GM12878 (cell line): Measurements from ENCODE around the gene FXYD4. TPM values are rescaled to one million over a fixed set of nuclear protein-coding genes. Genes with fewer than 3 reads are reported as not detected.

Experiments used
- BACH1 ChIP-seq: fragments of 450-650 bp; IDR thresholded peaks from 2 replicates; pipeline ENCODE4 v1.6.1; 2017; ENCODE audit warnings: mild to moderate bottlenecking, borderline replicate concordance
- EGR1 ChIP-seq, 2 experiments: IDR thresholded peaks; 1 replicate in 1 of 2; 2 replicates in 1 of 2; pipeline ENCODE4 v1.6.1; 2011 to 2012; ENCODE audit warnings: low read depth in 2 of 2, low read length in 2 of 2, borderline replicate concordance in 1 of 2, mild to moderate bottlenecking in 1 of 2, moderate library complexity in 1 of 2
- NR2F1 ChIP-seq: fragments of 450-650 bp; conservative IDR thresholded peaks from 2 replicates; pipeline ENCODE4 v1.6.1; 2017; ENCODE audit warnings: mild to moderate bottlenecking
- NRF1 ChIP-seq: conservative IDR thresholded peaks from 2 replicates; pipeline ENCODE4 v1.6.1; 2011; ENCODE audit warnings: mild to moderate bottlenecking, low read depth, low read length, improper control_type of control experiment
- POLR2A ChIP-seq: IDR thresholded peaks from 2 replicates; pipeline ENCODE4 v1.6.1; 2011; ENCODE audit warnings: low read depth, mild to moderate bottlenecking, low read length
- STAT3 ChIP-seq: IDR thresholded peaks from 2 replicates; pipeline ENCODE4 v1.6.1; 2011; ENCODE audit warnings: low read depth, low read length, improper control_type of control experiment
- ZNF687 ChIP-seq: fragments of 450-650 bp; IDR thresholded peaks from 2 replicates; pipeline ENCODE4 v1.6.1; 2017; ENCODE audit warnings: mild to moderate bottlenecking, moderate library complexity
- polyA plus RNA-seq, 11 experiments: library from polyadenylated mRNA; depleted of rRNA in 4 of 11; unstranded in 6 of 11; stranded (reverse) in 5 of 11; fragments of >200 nt; fragmentation: Nextera tagmentation in 4 of 11; fragmentation: Illumina TruSeq in 1 of 11; extraction: Ambion mirVana in 4 of 11; extraction: Trizol in 1 of 11; gene quantifications; 1 replicate in 1 of 11; 2 replicates in 10 of 11; pipeline versions ENCODE4 v1.2.1 to v1.2.3, GENCODE V29; 2011 to 2016; ENCODE audit warnings: inconsistent platforms in 2 of 11, missing spikeins in 2 of 11, low read depth in 1 of 11
- total RNA-seq, 4 experiments: library from RNA; depleted of rRNA in 3 of 4; stranded (reverse); fragments of >200 nt in 3 of 4; fragmentation: Illumina TruSeq in 1 of 4; extraction: Trizol in 1 of 4; gene quantifications; 2 replicates each; pipeline versions ENCODE4 v1.2.1 to v1.2.3, GENCODE V29; 2013 to 2021

Gene FXYD4
- total and polyA plus RNA-seq, 10 of the 15 experiments (the other 5 are each of a cell fraction or from before 2014, with no cell fraction given), result not detected

GRCh38 chr10:43407148-43407575, 35.7 kb downstream of the FXYD4 start (continued):
- peak in 1 of 2 experiments; percentile 30; a peak in 1 of 3 replicates for TF ChIP-seq EGR1 (IDR thresholded peaks at IDR 0.05; ENCODE audit: borderline replicate concordance in 1 of 2, low read depth in 2 of 2, low read length in 2 of 2)
- peak; percentile 80 for TF ChIP-seq NR2F1
- TF ChIP-seq ZNF687, result peak; percentile 68
- peak; percentile 74; the same call in 1 of the 2 replicates for TF ChIP-seq POLR2A
- TF ChIP-seq STAT3, result no peak
- peak; percentile 86 for TF ChIP-seq BACH1
- 0 out of 2 replicates have a peak, but pooled peaks have one; percentile 31 for TF ChIP-seq NRF1
